ENCODE results near the gene MCOLN1. TPM values are rescaled to one million over a fixed set of nuclear protein-coding genes. Genes with fewer than 3 reads are reported as not detected.
A peak's percentile ranks its signal among the peaks of the same experiment; 100 is the strongest.

Gene MCOLN1
- polyA plus RNA-seq, 1 of the 3 experiments (the other 2 are of a cell fraction) = 28.4 TPM

DNA sequence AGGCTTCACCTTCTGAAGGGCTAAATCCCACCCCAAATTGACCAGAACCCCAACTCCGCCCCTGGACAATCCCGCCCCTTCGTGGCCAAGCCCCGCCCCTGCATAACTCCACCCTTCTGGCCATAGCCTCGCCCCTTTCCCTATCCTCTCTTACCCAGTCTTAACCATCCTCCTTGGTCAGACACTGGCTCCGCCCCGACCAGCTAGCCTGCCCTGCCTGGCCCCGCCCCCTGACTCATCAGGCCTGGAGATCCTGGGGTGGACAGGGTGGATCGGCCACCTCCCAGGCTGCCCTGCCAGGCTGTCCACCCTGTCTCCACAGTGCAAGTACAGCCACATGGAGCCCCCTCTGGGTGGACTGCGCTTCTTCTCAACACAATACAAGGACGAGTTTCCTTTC lies 14.5 kb upstream of the MCOLN1 start:
- Histone ChIP-seq H3K79me2 (ENCODE audit: insufficient read depth) (no peaks in the 10 kb centered on the region), H3K4me3 (ENCODE audit: low read depth in 2 of 2, low read length in 1 of 2) (no peak overlapping the region), H3K9ac (no peak overlapping the region), H3K4me2 (no peak overlapping the region), H2AFZ (ENCODE audit: low read depth) (peak overlapping the region; percentile 69; the same call in 1 of the 2 replicates), H3K9me3 (no peaks in the 10 kb centered on the region), H4K20me1 (ENCODE audit: insufficient read depth) (no peaks in the 10 kb centered on the region), H3K4me1 (ENCODE audit: control insufficient read depth in 1 of 2, insufficient read depth in 2 of 2, low read depth in 1 of 2, low read length in 1 of 2) (peaks cover 0 to 13% of the 10 kb centered on the region in 2 experiments; a peak in 1 of 4 replicates), H3K9me2 (no peaks in the 10 kb centered on the region), H3K27me3 (ENCODE audit: insufficient read depth) (no peaks in the 10 kb centered on the region), H3K27ac (ENCODE audit: low read depth in 2 of 2, low read length in 1 of 2) (no peak overlapping the region; a peak in 1 of 4 replicates), H3K36me3 (replicated peaks in 1 of 2; ENCODE audit: control insufficient read depth in 1 of 2, insufficient read depth in 2 of 2, low read length in 1 of 2) (no peaks in the 10 kb centered on the region), H3F3A (replicated peaks; ENCODE audit: insufficient read depth) (peaks cover 10% of the 10 kb centered on the region)
- peak; percentile 73 for DNase-seq
- CTCF ChIA-PET = no interaction called here
- TF ChIP-seq FOSL2 (IDR thresholded peaks at IDR 0.05; ENCODE audit: borderline replicate concordance, low read depth) (peak; percentile 36; the same call in 1 of the 2 replicates), YY1 (IDR thresholded peaks at IDR 0.05; ENCODE audit: low read depth) (no peak)
- POLR2A ChIA-PET = no interaction called here
- WGBS (ENCODE audit: low lambda C conversion rate) = 18% methylated on average over 7 of the region's 11 CpGs

DNA sequence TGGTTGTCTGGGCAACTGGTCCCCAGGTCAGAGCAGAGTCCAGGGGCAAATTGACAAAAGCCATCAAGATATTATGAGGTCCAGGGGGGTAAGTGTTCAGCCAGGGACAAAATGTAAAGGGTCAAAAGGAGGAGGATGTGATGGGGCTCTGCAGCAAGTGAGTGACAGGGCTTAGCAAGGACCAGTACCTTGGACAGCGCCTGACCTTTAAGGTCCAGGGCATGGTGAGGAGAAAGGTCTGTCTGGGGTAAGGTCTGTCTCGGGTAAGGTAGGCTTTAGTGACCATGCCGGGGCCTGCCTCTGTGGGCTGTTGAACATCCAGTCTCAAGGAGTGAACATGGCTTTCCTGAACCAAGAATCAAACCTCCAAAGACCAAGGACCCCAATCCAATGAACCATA lies 12.8 kb upstream of the MCOLN1 start:
- no peak for DNase-seq
- no peak overlapping the region for H3K9ac ChIP-seq
- no peak for TF ChIP-seq NFIC (IDR thresholded peaks at IDR 0.05; ENCODE audit: borderline replicate concordance)
- TF ChIP-seq, protein P1, sequence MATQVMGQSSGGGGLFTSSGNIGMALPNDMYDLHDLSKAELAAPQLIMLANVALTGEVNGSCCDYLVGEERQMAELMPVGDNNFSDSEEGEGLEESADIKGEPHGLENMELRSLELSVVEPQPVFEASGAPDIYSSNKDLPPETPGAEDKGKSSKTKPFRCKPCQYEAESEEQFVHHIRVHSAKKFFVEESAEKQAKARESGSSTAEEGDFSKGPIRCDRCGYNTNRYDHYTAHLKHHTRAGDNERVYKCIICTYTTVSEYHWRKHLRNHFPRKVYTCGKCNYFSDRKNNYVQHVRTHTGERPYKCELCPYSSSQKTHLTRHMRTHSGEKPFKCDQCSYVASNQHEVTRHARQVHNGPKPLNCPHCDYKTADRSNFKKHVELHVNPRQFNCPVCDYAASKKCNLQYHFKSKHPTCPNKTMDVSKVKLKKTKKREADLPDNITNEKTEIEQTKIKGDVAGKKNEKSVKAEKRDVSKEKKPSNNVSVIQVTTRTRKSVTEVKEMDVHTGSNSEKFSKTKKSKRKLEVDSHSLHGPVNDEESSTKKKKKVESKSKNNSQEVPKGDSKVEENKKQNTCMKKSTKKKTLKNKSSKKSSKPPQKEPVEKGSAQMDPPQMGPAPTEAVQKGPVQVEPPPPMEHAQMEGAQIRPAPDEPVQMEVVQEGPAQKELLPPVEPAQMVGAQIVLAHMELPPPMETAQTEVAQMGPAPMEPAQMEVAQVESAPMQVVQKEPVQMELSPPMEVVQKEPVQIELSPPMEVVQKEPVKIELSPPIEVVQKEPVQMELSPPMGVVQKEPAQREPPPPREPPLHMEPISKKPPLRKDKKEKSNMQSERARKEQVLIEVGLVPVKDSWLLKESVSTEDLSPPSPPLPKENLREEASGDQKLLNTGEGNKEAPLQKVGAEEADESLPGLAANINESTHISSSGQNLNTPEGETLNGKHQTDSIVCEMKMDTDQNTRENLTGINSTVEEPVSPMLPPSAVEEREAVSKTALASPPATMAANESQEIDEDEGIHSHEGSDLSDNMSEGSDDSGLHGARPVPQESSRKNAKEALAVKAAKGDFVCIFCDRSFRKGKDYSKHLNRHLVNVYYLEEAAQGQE (IDR thresholded peaks at IDR 0.05; ENCODE audit: low read depth, low read length) = peak; percentile 93
- no peaks in the 10 kb centered on the region for H3K27me3 ChIP-seq (ENCODE audit: insufficient read depth)
- H3K4me2 ChIP-seq = no peak overlapping the region
- no peaks in the 10 kb centered on the region for H3K79me2 ChIP-seq (ENCODE audit: insufficient read depth)
- H2AFZ ChIP-seq (ENCODE audit: low read depth) = no peak overlapping the region
- H3K9me2 ChIP-seq = no peaks in the 10 kb centered on the region
- H3F3A ChIP-seq (replicated peaks; ENCODE audit: insufficient read depth) = peaks cover 10% of the 10 kb centered on the region
- ChIA-PET CTCF (interaction anchor here (2.0 kb wide), 1 partner anchor 13 kb away, joined by 7 read pairs; a partner anchor contains a TSS), POLR2A (no interaction called here)
- H3K4me1 ChIP-seq (ENCODE audit: control insufficient read depth in 1 of 2, insufficient read depth in 2 of 2, low read depth in 1 of 2, low read length in 1 of 2) = peaks cover 0 to 17% of the 10 kb centered on the region in 2 experiments; a peak in 1 of 4 replicates
- H3K27ac ChIP-seq (ENCODE audit: low read depth in 2 of 2, low read length in 1 of 2) = no peak overlapping the region
- no peak overlapping the region for H3K4me3 ChIP-seq (ENCODE audit: low read depth in 2 of 2, low read length in 1 of 2)
- WGBS (ENCODE audit: low lambda C conversion rate) = 73% methylated on average over 2 of the region's 3 CpGs
- no peaks in the 10 kb centered on the region for H3K9me3 ChIP-seq
- H4K20me1 ChIP-seq (ENCODE audit: insufficient read depth) = no peaks in the 10 kb centered on the region
- no peaks in the 10 kb centered on the region for H3K36me3 ChIP-seq (replicated peaks in 1 of 2; ENCODE audit: control insufficient read depth in 1 of 2, insufficient read depth in 2 of 2, low read length in 1 of 2)

DNA sequence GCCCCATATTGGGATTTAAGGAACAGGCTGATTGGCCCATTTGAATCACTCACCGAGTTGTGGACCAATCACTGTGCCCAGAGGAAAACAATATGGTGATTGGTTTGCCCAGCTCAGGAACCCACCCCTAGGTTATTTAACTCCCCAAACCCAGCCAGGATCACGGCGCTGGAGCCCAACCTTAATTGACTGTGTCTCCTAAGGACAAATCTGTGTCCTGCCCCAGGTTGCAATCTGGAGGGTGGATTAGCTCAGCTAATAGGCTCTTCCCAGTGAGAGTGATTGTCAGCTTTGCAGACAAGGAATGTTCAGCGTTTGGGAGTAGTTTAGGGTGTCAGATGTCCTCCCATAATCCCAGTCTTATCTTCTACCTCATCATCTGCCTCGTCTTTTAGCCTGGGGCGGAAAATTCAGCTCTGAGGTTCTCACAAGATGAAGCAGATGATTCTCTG lies 10.0 kb upstream of the MCOLN1 start:
- H3K9me2 ChIP-seq = no peaks in the 10 kb centered on the region
- no peak overlapping the region for H2AFZ ChIP-seq (ENCODE audit: low read depth)
- no peaks in the 10 kb centered on the region for H4K20me1 ChIP-seq (ENCODE audit: insufficient read depth)
- no peaks in the 10 kb centered on the region for H3K36me3 ChIP-seq (replicated peaks in 1 of 2; ENCODE audit: control insufficient read depth in 1 of 2, insufficient read depth in 2 of 2, low read length in 1 of 2)
- peaks cover 4 to 27% of the 10 kb centered on the region in 2 experiments; a peak in 2 of 4 replicates for H3K4me1 ChIP-seq (ENCODE audit: control insufficient read depth in 1 of 2, insufficient read depth in 2 of 2, low read depth in 1 of 2, low read length in 1 of 2)
- no peak for DNase-seq
- H3K27me3 ChIP-seq (ENCODE audit: insufficient read depth) = no peaks in the 10 kb centered on the region
- no peak overlapping the region for H3K4me2 ChIP-seq
- H3K9me3 ChIP-seq = no peaks in the 10 kb centered on the region
- no peak for TF ChIP-seq RXRA (IDR thresholded peaks at IDR 0.05; ENCODE audit: borderline replicate concordance, low read depth)
- TF ChIP-seq, protein P2, sequence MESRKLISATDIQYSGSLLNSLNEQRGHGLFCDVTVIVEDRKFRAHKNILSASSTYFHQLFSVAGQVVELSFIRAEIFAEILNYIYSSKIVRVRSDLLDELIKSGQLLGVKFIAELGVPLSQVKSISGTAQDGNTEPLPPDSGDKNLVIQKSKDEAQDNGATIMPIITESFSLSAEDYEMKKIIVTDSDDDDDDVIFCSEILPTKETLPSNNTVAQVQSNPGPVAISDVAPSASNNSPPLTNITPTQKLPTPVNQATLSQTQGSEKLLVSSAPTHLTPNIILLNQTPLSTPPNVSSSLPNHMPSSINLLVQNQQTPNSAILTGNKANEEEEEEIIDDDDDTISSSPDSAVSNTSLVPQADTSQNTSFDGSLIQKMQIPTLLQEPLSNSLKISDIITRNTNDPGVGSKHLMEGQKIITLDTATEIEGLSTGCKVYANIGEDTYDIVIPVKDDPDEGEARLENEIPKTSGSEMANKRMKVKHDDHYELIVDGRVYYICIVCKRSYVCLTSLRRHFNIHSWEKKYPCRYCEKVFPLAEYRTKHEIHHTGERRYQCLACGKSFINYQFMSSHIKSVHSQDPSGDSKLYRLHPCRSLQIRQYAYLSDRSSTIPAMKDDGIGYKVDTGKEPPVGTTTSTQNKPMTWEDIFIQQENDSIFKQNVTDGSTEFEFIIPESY (IDR thresholded peaks at IDR 0.05; ENCODE audit: borderline replicate concordance, low read depth) = no peak
- no peak for TF ChIP-seq GABPA (IDR thresholded peaks at IDR 0.05; ENCODE audit: low read depth)
- TF ChIP-seq, protein P3, sequence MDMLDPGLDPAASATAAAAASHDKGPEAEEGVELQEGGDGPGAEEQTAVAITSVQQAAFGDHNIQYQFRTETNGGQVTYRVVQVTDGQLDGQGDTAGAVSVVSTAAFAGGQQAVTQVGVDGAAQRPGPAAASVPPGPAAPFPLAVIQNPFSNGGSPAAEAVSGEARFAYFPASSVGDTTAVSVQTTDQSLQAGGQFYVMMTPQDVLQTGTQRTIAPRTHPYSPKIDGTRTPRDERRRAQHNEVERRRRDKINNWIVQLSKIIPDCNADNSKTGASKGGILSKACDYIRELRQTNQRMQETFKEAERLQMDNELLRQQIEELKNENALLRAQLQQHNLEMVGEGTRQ (IDR thresholded peaks at IDR 0.05; ENCODE audit: borderline replicate concordance, low read depth, low read length) = no peak
- no peak for TF ChIP-seq RAD21 (IDR thresholded peaks at IDR 0.05; ENCODE audit: low read length)
- TF ChIP-seq YY1 (IDR thresholded peaks at IDR 0.05; ENCODE audit: low read depth) = no peak
- no peak for TF ChIP-seq FOXM1 (IDR thresholded peaks at IDR 0.05; ENCODE audit: low read depth)
- no peak overlapping the region for H3K9ac ChIP-seq
- ChIA-PET POLR2A (interaction anchor here (1.4 kb wide), 1 partner anchor 10 kb away, joined by 4 read pairs; the partner anchor contains the start of gene MCOLN1), CTCF (interaction anchor here (0.6 to 4.5 kb wide), 4 partner anchors 9 to 410 kb away, joined by 3 to 16 read pairs (median 3); partner anchors contain the start of gene MCOLN1)
- no peak overlapping the region for H3K27ac ChIP-seq (ENCODE audit: low read depth in 2 of 2, low read length in 1 of 2)
- H3F3A ChIP-seq (replicated peaks; ENCODE audit: insufficient read depth) = peaks cover 2% of the 10 kb centered on the region
- WGBS (ENCODE audit: low lambda C conversion rate) = 41% methylated on average over 3 of the region's 6 CpGs
- peaks cover 19% of the 10 kb centered on the region for H3K79me2 ChIP-seq (ENCODE audit: insufficient read depth)
- no peak overlapping the region for H3K4me3 ChIP-seq (ENCODE audit: low read depth in 2 of 2, low read length in 1 of 2)

All from SK-N-SH (cell line).